Activated T-cell treated with anti-CD3 and anti-CD28 coated beads, Interleukin-2, amount 50 U/mL, for 48 hours (primary cell): Measurements from ENCODE around the gene TSC22D4.
"Not testable (repeated sequence)": the region's sequence is repeated elsewhere in the genome, so short reads cannot be mapped to it uniquely, and the experiment has no call there.

Experiments
- DNase-seq, 2 experiments: peaks; one replicate each; pipeline ENCODE4 v3.0.0-alpha.2; 2020

TSC22D4 gene

DNA sequence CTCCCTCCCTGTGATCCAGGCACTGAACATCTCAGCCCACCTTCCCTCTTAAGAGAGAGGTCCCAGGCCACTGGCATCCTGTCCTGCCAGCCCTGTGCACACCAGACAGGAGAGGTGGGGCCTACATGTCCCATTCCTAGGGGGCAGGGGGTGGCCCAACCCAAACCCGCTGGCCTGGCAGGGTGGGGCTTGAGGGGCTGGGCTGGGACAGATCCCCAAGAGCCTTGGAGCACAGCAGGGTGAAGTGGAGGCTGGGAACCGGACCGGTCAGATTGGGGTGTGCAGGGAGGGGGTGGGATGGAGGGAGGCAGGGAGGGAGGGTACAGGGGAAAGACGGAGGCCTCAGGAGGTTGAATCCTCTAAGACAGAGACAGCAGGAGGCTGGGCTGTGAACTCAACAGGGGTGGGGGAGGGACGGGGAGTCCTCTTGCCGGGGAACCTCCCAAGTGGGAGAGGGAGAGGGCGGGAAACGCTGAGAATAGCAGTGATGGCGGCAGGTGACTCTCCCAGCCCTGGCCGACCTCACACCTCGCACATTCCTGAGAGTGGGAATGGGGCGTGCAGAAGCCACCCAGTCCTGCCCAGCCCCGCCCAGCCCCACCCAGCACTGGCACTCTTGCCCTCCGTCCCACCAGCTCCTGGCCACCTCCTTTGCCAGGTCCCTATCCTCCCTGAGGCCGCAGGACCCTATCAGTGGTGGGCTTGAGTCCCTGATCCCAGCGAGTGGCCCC is 6.7 kb downstream of the TSC22D4 start:
- no peak for DNase-seq

DNA sequence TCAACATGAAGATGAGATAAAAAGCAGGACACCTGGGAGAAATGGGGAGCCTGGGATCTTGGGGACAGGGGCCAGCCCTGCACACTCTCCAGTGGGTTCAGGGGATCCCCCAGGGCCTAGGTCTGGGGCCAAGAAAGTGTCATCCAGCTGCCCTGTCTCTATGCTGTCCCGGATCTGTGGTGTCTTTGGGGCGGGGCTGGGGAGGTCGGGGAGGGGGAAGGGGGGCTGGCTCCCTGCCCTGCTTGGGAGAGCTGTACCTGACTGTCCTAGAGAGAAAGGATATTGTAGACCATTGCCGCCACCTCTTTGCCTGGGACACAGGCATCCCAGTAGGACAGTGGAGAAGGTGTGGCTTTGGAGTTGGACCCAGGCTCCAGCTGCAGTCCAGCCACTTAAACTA is 8.0 kb downstream of the TSC22D4 start:
- no peak for DNase-seq

DNA sequence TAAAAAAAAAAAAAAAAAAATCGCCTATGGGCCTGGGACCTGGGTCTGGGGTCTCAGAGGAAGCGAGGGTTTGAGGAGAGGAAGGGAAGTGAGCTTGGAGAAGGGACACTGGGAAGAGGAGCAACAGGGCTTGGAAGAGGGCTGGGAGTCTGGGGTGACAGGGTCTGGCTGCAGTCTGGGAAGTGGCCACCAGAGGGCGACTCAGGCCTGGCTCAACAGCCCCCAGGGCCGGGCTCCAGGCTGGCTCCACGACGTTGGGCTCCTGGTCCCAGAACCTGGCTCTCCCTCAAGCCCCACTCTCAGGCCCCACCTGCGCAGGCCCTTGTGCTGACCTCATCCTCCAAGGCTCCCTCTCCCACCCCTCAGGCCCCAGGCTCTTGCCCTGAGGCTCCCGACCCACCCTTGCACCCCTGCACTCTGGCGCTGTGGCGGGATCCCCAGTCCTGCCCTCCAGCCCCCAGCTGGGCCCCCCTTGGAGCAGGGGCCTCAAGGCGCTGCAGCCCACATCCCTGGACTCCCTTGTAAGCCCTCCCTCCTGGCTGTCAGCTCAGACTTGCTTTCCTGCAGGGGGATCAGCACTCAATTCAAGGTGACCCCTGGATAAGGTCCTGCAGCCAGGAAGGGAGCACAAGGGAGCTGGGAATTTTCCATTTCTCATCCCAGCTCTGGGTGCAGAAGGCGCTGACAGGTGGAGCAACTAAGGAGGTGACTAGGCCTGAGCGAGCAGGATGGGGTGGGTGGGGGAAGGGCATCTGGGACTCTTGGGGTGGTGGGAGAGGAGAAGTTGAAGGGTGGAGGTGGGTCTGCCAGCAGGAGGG is 9.6 kb downstream of the TSC22D4 start:
- peak; percentile 84 to 90 for DNase-seq

DNA sequence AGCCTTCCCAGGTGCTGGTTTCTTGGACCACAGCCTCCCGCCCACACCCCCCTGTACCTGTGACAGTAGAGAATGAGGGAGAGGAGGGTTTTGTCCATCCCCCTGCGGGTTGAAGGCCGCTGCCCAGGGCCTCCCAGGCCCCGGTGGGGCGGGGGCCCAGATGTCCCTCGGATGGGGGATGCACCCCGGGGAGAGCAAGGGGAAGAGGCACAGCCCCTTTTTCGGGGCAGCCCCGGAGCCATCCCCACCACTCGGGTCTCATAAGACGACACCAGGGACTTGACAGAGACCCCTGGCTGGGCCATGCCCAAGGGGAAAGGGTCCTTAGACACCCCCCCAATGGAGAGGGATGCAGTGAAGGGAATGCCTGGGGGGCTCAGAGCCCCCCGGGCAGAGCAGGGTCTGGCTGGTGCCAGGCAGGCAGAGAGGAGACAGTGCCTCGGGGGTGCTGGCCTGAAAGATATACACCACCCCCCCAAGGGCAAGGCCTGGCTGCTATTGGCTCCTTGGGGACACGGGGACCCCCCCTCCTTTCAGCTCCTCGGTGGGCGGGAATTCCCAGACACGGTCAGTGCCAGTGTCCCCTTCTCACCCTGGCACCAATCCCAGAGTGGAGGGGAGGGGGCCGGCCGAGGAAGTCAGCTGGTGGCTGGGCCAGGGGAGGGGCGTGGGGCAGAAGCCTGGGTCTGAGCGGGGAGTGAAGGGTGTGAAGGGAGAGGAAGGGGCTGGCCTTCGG is 11.2 kb downstream of the TSC22D4 start:
- no peak for DNase-seq

DNA sequence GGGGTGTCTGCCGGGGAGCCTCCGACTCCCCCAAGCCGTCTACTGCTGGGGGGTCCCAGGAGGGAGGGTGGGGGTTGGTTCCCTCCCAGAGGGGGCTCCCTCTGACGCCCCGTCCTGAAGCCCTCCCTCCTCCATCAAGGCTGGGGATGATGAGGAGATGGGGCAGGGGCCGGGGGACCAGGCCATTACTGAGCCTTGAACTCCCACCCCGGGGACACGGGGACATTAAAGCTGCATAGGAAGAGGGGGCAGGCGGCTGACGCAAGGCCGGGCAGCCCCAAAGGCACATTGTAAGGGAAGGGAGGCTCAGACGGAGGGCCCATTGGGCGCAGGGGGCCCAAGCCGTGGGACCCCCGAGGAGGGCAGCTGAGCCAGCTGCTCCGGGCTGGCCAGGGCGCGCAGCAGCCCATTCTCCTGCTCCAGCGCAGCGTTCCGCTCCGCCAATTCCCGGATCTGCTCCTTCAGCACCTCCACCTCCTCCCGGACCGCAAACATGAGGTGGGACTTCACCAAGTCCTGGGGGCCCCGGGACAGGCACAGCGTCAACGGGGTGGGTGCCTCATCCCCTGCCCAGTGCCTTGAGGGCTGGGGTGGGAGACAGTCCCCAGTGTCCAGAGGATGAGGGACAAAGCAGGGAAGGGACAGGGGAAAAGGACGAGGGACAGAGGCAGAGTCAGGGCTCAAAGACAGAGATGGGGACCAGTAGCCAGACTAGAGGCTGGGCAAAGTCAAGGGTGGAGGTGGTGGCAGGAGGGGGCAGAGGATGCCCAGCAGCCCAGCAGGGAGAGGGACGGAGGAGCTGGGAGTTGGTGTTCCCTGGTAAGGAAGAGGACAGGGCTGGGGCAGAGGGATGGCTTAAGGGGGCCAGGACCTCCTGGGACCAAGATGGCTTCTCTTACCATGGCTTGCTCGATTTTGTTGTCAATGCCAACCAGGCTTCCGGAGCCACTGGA is 12.1 kb downstream of the TSC22D4 start:
- DNase-seq, result no peak

DNA sequence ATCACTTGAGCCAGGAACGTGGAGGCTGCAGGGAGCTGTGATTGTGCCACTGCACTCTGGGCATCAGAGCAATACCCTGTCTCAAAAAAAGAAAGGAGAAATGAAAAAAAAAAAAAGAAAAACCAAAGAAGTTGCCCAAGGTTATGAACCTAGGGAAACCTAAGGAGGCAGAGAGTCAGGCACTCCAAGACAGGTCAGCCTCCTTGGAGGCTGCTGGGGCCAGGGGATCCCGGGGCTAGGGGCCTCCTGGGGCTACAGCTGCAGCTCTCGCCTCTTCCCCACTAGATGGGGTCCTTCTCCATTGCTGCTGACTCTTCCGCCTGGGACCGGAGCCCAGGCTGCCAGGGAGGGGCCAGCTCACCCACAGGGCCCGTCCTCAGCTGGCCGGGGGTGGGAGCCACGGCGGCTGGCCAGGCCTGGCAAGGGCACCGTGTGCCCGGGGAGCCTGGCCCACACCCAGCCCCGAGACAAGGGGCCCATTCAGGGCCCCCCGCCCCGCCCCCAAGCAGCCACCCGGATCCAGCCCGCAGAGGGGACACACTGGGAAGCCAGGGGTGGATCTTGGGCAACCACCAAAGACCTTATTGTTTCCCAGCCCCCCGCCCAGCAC is 13.2 kb downstream of the TSC22D4 start:
- DNase-seq, result no peak

DNA sequence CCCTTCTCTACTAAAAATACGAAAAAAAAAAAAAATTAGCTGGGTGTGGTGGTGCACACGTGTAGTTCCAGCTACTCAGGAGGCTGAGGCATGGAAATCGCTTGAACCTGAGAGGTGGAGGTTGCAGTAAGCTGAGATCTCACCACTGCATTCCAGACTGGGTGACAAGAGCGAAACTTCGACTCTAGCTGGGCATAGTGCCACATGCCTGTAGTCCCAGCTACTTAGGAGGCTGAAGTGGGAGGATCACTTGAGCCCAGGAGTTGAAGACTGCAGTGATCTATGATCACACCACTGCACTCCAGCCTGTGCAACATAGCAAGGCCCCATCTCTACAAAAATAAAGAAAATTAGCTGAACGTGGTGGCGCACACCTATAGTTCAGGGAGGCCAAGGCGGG is 13.7 kb downstream of the TSC22D4 start:
- no peak for DNase-seq

DNA sequence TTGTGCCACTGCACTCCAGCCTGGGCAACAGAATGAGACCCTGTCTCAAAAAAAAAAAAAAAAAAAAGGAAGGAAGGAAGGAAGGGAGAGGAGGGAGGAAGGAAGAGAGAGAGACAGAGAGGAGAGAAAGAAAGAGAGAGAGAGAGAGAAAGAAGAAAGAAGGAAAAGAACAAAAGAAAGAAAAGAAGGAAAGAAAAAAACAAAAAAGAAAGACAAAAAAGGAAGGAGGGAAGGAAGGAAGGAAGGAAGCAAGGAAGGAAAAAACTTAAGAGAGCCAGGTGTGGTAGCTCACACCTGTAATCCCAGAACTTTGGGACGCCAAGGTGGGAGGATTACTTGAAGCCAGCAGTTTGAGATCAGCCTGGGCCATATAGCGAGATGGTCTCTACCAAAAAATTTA is 14.2 kb downstream of the TSC22D4 start:
- no peak for DNase-seq

DNA sequence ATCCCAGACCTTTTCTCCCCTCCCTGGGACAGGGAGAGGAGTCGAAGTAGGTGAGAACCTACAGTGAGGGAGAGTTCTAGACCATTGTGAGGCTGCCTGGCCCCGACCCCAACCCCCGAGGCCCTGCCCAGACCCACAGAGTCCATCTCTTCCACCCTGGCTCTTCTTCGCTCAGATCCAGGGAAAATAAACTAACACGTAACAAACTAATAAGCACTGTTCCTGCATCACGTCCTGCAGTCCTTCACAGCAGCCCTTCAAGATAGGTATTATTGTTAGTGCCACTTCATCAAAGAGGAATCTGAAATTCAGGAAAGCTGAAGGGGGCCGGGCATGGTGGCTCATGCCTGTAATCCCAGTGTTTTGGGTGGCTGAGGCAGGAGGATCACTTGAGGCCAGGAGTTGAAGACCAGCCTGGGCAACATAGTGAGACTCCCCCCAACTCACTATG is 14.8 kb downstream of the TSC22D4 start, which contains the start of gene SPACDR:
TSS of gene SPACDR (minus strand) at position 51 of the 451 bp plus-strand sequence. CDS start 235 bp downstream, outside the sequence.
- no peak for DNase-seq

DNA sequence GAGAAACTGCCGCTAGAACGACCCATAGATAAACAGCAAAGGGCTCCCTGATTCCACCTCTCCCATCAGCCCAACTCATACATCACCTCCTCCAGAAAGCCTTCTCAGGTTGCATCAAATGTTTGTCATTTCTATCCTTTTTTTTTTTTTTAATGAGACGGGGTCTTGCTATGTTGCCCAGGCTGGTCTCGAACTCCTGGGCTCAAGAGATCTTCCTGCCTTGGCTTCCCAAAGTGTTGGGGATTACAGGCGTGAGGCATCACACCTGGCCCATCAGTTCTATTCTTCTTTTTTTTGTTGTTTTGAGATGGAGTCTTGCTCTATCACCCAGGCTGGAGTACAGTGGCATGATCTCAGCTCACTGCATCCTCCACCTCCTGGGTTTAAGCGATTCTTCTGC is 22.0 kb downstream of the TSC22D4 start:
- no peak for DNase-seq

DNA sequence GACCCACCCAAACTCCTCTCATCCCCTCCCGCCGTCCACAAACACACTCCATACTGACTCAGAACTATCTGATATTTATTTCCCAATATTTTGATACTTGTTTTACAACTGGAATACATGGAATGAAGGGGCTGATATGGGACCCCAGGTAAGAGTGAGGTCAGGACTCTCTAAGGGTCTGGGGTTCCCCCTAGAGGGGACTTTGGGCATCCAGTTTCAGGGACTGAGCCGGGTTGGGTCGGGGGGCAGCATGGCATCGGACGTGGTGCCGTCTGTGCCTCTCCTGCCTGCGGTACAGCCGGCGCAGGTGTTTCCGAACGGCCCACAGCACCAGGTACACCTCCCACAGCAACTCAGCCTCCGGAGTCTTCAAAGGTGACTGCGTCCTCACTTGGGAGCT is 22.5 kb downstream of the TSC22D4 start:
- DNase-seq, result no peak

DNA sequence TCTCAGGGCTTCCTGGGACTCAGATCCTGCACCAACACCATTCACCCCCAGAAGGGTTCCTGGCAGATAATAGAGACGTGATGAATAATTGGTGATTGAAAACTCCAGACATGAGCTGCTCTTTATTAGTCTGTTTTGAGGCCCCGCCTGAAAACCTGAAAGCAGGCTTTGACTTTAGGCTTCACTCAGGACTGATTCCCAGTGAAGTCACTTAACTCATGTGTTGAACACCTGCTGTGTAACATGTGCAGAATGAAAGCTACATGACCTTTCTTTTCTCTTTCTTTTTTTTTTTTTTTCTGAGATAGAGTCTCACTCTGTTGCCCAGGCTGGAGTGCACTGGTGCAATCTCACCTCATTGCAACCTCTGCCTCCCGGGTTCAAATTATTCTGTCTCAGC is 23.8 kb downstream of the TSC22D4 start:
- no peak for DNase-seq

DNA sequence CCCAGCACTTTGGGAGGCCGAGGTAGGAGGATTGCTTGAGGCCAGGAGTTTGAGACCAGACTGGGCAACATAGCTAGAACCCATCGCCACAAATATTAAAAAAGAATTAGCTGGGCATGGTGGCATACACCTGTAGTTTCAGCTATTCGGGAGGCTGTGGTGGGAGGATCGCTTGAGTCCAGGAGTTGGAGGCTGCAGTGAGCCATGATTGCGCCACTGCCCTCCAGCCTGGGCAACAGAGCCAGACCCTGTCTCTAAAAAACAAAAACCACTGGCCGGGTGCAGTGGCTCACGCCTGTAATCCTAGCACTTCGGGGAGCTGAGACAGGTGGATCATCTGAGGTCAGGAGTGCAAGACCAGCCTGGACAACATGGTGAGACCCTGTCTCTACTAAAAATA is 25.2 kb downstream of the TSC22D4 start:
- not testable (repeated sequence) for DNase-seq

DNA sequence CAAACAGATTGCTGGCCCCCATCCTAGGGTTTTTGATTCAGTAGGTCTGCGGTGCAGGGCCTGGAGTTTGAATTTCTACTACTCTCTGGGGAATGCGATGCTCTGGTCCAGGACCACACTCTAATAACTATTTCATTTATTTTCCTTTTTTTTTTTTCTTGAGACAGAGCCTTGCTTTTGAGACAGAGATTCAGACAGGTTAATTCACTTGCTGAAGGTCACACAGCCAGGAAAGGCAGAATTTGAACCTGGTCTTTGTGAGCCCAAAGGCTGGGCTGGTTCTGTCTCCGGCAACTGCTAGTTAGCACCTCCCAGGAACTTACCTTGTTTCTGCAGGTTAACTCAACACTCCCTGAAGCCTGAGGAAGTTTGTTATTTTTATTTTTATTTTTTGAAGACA is 26.5 kb downstream of the TSC22D4 start:
- no peak for DNase-seq

DNA sequence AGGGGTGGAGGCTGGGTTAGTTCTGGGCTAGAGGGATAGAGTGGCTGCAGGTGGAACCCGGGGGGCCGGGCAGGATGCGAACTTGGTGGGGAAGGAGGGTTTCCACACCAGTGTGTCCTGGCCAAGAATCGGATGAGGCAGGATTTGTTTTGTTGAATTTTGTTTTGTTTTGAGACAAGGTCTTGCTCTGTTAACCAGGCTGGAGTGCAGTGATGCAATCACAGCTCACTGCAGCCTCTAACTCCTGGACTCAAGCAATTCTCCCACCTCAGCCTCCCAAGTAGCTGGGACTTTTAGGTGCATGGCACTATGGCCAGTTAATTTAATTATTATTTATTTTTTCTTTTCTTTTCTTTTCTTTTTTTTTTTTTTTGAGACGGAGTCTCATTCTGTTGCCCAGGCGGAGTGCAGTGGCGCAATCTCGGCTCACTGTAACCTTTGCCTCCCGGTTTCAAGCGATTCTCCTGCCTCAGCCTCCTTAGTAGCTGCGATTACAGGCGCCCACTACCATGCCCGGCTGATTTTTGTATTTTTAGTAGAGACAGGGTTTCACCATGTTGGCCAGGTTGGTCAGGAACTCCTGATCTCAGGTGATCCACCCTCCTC is 29.7 kb downstream of the TSC22D4 start:
- no peak for DNase-seq

DNA sequence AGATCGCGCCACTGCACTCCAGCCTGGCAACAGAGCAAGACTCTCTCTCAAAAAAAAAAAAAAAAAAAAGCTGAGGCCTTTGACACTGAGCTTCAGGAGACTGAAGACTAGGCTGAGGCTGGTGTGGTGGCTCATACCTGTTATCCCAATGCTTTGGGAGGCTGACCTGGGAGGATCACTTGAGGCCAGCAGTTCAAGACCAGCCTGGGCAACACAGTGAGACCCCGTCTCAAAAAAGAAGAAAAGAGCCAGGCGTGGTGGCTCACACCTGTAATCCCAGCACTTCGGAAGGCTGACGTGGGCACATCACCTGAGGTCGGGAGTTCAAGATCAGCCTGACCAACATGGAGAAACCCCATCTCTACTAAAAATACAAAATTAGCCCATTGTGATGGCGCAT is 31.7 kb downstream of the TSC22D4 start:
- DNase-seq, result not testable (repeated sequence)

DNA sequence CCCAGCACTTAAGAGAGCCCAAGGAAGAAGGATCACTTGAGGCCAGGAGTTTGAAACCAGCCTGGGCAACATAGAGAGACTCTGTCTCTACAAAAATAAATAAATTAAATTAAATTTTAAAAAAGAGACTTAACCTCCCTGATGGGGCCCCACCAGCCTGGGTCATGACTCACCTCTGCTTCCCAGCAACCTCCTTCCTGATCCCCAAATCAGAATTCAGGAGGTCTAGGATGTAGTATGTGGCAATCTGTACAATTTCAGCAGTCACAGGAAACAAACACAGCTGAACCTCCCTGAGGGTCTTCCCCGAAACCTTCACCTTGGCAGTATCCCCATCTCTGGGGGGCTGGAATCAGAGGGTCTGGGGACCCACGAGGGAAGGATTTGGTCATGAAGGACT is 33.0 kb downstream of the TSC22D4 start:
- no peak for DNase-seq

DNA sequence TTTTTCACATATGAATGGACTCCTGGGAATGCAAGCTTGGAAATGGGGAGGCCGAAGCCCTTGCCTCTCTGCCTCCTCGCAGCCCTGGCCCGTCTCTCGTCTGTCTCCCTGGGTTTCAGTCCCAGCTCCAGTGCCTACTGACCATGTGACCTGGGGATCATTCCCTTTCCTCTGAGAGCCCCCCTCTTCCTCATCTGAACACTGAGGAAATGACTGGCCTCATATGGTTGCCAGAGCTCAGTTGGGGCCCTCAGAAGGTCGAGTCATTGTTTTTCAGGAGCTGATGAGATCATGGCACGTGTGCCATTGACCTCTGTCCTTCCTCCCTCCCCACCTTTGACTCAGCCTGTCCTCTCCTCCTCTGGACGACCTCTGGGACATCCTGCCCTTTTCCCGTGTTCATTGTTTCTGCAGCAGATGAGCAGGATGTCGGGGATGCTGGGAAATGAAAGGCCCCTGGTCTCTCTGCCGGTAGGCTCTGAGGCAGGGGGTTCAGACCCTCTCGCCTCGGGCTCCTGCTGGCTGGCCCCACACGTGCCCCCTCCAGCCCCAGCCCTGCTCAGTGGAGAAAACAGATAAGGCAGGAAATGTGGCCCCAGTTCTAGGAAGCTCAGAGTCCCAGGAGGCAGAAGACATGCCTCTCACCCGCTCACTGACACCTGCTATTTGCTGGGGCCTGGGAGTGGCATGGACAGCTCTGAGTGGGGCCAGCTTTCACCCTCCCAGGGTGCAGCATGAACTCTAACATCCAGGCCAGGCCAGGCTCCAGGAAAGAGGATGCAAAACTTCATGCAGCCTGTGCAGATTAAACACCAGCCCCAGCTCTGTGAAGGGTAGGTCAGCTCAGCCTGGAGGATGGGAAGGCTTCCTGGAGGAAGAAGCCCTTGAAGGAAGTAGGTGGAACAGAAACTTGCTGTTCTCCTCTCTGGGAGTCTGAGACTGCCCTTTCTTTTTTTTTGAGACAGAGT is 34.4 kb downstream of the TSC22D4 start:
- DNase-seq, result peak in 1 of 2 experiments; percentile 33

DNA sequence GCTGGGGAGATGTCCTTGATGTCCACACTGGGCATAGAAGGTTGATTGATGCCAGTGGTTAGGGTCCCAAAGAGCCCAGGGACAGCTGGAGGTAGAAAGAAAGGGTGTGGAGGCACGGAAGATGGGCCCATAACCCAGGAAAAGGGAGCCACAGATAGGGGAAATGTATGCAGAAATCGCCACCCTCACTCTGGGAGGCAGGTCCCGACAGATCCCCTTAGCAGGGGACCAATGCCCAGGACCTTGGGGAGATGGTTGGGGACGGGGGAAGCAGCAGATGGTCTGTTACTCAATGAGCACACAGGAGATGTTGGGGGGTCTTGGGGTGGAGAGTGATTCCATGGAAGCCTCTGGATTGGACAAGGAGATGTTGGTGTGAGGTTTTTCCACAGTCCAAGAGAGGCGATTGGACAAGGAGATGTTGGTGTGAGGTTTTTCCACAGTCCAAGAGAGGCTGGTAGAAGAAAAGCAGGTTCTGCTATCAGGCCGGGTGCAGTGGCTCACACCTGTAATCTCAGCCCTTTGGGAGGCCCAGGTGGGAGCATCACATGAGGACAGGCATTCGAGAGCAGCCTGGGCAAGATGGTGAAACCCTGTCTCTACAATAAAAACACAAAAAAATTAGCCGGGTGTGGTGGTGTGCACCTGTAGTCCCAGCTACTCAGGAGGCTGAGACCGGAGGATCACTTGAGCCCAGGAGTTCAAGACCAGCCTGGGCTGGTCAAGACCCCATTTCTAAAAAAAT is 35.7 kb downstream of the TSC22D4 start:
- no peak for DNase-seq
